PFSK-1 (cell line): Measurements from ENCODE around the gene ASCC3.

Experiments used
- FOXP2 ChIP-seq: optimal IDR thresholded peaks from 2 replicates; pipeline ENCODE3; 2011; ENCODE audit warnings: borderline replicate concordance, control low read depth, inconsistent platforms; ENCODE audit not compliant: insufficient read depth; ENCODE audit errors: extremely low read length, extremely low read depth
- POLR2AphosphoS5 ChIP-seq: IDR thresholded peaks from 2 replicates; pipeline ENCODE4 v1.6.1; 2012; ENCODE audit warnings: low read depth, mild to moderate bottlenecking, control low read depth, low read length, moderate library complexity
- REST ChIP-seq, 2 experiments: IDR thresholded peaks; 2 replicates each; pipeline versions ENCODE4 v1.6.1 to v1.8.0; 2011 to 2012; ENCODE audit warnings: low read depth in 2 of 2, low read length in 2 of 2, control low read depth in 1 of 2, inconsistent platforms in 1 of 2, mild to moderate bottlenecking in 1 of 2, moderate library complexity in 1 of 2; ENCODE audit not compliant: insufficient read depth in 1 of 2
- SIN3A ChIP-seq: IDR thresholded peaks from 2 replicates; pipeline ENCODE4 v1.6.1; 2012; ENCODE audit warnings: mild to moderate bottlenecking, low read length, moderate library complexity, borderline replicate concordance; ENCODE audit not compliant: insufficient read depth
- TAF1 ChIP-seq: IDR thresholded peaks from 2 replicates; pipeline ENCODE4 v1.6.1; 2012; ENCODE audit warnings: low read length, control low read depth, borderline replicate concordance; ENCODE audit not compliant: insufficient read depth

Gene ASCC3

GRCh38 chr6:100686216-100686615 lies 194.9 kb downstream of the ASCC3 start:
- TF ChIP-seq TAF1 (no peak), SIN3A (no peak), POLR2AphosphoS5 (no peak), FOXP2 (no peak), REST (IDR thresholded peaks at IDR 0.05; ENCODE audit: insufficient read depth in 1 of 2, low read depth in 2 of 2, low read length in 2 of 2) (no peak)

- no peak for TF ChIP-seq REST (IDR thresholded peaks at IDR 0.05; ENCODE audit: insufficient read depth in 1 of 2, low read depth in 2 of 2, low read length in 2 of 2)
- TF ChIP-seq POLR2AphosphoS5 = no peak
- TF ChIP-seq SIN3A = no peak
- no peak for TF ChIP-seq TAF1
- no peak for TF ChIP-seq FOXP2
These were observed 195.4 kb downstream of the ASCC3 start for GRCh38 chr6:100685747-100686146.

GRCh38 chr6:100680163-100680562 lies 201.0 kb downstream of the ASCC3 start:
- TF ChIP-seq SIN3A = no peak
- no peak for TF ChIP-seq FOXP2
- no peak for TF ChIP-seq POLR2AphosphoS5
- no peak for TF ChIP-seq REST (IDR thresholded peaks at IDR 0.05; ENCODE audit: insufficient read depth in 1 of 2, low read depth in 2 of 2, low read length in 2 of 2)

GRCh38 chr6:100678027-100678426 lies 203.1 kb downstream of the ASCC3 start:
- TF ChIP-seq REST (IDR thresholded peaks at IDR 0.05; ENCODE audit: insufficient read depth in 1 of 2, low read depth in 2 of 2, low read length in 2 of 2) (no peak), TAF1 (no peak), SIN3A (no peak), POLR2AphosphoS5 (no peak), FOXP2 (no peak)

DNA sequence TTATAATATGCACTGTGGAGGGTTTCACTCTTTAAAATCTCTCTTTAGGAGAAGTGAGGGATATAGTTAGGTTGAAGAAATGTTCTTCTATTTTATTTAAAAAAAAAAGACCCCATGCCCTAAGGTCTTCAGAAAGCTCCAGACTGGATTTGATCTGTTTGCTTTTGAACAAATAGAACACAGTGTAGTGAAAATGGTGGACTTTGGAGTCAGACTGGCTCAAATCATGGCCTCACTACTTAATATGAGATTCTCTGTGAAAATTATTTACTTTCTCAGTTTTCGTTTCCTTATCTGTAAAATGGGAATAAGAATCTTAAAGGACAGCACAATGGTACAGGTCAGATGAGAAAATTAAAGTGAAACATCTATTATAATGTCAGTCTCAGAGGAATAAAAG lies 203.9 kb downstream of the ASCC3 start:
- TF ChIP-seq POLR2AphosphoS5 (no peak), REST (IDR thresholded peaks at IDR 0.05; ENCODE audit: insufficient read depth in 1 of 2, low read depth in 2 of 2, low read length in 2 of 2) (no peak), FOXP2 (no peak), TAF1 (no peak), SIN3A (no peak)
